Astrocyte of the hippocampus (primary cell): ENCODE data around the gene MARCHF10.
A peak's percentile ranks its signal among the peaks of the same experiment; 100 is the strongest.

Experiments
- DNase-seq: peaks from one replicate; pipeline ENCODE4 v3.0.0; 2011; ENCODE audit warnings: low read depth, low spot score

MARCHF10 gene

GRCh38 chr17:62821189-62822079, 13.3 kb upstream of the MARCHF10 start:
- no peak for DNase-seq

DNA sequence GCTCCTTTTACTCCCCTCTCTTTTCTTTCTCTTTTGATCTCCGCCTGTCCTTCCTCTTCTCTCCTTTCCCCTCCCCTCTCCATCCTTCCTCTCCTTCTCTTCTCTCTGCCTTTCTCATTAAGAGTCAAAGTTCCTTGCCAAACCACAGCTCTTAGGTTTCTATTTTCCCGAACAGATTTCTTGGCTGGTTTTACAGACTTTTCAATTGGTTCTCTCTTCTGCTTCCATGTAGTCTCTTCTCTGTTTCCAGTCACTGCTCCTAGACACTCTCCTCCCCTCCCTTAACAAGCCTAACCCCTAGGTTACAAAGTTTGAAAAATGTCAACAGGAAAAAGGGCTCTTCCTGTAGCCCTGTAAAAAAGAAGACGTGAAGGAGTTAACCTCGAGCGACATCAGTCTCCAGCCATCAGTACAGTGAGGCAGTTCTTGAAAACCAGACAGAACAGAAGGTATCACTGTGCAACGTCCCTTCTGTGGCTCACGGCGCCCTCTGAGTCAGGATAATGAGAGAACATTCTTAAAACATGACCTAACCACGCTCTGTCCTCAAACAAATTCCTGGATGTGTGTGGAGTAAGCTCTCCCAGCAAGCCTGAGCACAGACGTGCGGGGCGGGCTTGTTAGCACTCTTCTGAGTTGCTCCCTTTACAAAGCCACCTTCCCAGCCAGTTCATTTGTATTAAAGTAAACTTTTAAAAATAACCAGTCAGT, 11.6 kb upstream of the MARCHF10 start:
- DNase-seq, result peak; percentile 99

- DNase-seq, result no peak
Measured at GRCh38 chr17:62818526-62818925, 10.4 kb upstream of the MARCHF10 start.

DNA sequence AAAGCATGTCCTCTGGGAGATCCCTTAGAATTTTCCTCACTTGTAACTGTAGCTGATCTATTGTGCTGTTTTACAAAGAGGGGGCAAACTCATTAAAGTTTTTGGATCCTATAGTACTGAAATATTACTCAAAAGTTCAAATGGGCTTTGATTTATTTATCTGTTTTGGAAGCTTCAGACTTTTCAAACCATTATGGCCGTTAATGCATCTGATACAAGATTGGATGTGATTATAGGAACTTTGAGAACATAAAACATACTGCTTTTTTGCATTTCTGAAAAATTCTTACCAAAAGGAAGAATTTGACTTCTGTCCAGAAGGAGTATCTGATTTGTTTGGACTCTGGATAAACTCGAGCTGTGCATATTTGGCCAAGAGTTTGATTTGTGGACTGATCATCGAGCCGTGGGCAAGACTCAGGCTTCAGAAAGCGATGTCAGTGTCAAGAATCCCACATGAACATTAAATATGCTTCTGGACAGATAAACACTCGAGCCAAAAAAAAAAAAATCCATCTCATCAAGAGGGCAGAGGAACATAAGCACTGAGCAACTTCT, 8.2 kb upstream of the MARCHF10 start:
- no peak for DNase-seq

- no peak for DNase-seq
Measured at GRCh38 chr17:62809656-62810055, 1.5 kb upstream of the MARCHF10 start.

- no peak for DNase-seq
Measured at GRCh38 chr17:62808576-62808970, 459 bp upstream of the MARCHF10 start.

GRCh38 chr17:62805234-62805633, 2.9 kb downstream of the MARCHF10 start:
- DNase-seq, result no peak

DNA sequence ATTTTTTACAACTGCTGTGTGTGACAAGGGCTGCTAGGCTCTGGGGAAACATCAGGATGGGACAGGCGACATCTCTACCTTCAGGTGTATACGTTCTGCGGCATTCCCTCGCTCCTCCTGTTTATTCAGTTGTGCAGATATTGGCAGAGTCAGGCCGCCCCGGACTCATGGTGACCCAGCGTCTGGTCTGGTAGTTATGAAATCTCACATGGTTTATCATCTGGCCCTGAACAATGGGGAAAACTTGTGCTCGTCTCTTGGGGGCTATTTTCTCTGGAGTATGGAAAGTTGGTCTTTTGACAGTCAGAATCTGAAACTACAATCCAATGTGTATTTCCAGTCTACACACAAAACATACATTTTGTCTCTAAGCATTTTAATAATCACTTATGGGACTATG, 3.3 kb downstream of the MARCHF10 start:
- no peak for DNase-seq

GRCh38 chr17:62804025-62804424, 4.1 kb downstream of the MARCHF10 start:
- no peak for DNase-seq

GRCh38 chr17:62802561-62803205, 5.4 kb downstream of the MARCHF10 start:
- no peak for DNase-seq

DNA sequence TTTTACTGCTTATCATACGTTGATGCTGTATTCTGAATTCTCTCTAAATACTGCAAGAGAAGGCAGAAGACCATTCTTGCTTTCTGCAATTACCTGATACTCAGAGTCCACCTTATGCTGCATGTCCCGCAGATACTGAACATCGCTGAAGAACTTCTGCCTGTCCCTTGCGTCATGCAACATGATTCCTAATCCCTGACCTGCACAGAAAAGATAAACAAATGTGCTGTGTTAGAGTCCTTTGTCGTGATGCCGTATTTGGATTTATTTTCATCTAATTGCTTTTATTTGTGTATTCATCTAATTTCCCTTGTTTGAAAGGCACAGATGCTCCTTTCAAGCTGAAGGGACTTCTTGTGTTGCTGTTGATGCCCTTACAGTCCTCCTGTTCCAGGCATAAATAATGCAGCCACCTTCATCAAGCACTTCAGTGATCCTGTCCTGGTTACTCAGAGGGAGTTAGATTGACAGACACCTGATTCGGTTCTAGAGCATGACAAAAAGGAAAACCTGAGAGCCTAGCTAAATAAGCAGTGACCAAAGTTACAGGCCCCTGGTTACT, 6.5 kb downstream of the MARCHF10 start:
- DNase-seq, result no peak

DNA sequence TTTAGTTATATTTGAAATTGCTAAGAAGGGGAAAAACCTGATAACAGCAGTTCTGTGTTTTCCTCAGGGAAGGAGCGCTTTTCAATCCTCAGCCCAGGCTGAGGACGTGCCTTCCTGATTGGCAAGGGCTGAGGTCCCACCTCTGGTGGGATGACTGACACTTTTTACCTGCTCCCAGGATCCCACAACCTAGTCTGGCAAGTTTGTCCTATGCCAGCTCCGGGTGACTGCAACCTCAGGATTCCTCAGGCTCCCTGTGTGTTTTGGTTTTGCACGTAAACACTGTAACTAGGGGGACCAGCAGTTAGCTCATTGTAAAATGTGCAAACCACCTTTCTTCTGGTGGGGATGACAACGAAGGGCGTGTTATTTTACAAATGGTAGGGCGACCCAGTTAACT, 7.5 kb downstream of the MARCHF10 start:
- DNase-seq, result peak; percentile 80

DNA sequence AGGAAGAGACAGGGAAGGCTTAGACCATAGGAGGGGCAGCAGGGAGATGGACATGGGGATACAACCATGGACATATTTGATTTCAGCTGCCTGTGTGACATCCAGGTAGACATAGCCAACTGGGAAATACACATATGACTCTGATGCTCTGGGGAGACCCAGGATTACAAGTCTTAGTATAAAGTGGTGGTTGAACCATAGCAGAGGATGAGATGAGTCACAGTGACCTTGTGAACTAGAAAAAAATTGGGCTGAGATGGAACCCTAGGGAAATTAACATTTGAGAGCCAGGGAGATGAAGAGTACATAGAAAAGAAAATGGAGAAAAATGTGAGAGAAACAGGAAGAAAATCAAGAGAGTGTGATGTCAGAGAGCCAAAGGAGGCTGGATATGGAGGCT, 10.2 kb downstream of the MARCHF10 start:
- DNase-seq, result no peak

- DNase-seq, result no peak
Measured at GRCh38 chr17:62796291-62796690, 11.8 kb downstream of the MARCHF10 start.

GRCh38 chr17:62794666-62794971, 13.5 kb downstream of the MARCHF10 start:
- DNase-seq, result no peak

GRCh38 chr17:62793919-62794665, 14.0 kb downstream of the MARCHF10 start:
- no peak for DNase-seq

GRCh38 chr17:62792447-62792800, 15.7 kb downstream of the MARCHF10 start:
- DNase-seq, result no peak

- DNase-seq, result peak; percentile 94
Measured at GRCh38 chr17:62791767-62792446, 16.2 kb downstream of the MARCHF10 start.

DNA sequence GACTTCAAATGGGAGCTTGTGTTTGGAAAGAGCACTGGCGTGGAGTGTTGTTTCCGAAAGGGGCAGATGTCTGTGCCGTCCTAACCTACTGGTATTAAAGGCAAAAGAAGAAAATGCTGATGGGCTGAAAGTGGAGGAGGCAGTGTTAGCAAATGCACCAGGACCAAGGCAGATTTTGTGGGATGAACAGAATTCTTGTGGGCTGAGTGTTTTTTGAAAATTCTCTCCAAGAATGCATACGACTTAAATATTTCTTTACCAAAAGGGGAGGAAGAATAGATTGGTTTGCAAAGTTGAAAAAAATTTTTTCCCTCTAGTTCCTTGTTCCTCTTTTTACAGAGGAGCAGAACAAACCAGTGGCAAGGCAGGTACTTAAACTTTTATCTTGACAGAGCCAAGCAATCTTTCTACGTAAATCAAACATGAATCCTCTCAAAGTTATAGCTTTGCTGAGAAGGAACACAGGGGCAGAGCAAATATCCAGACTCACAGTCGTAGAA, 16.8 kb downstream of the MARCHF10 start:
- peak; percentile 93 for DNase-seq

GRCh38 chr17:62790564-62790986, 17.5 kb downstream of the MARCHF10 start:
- DNase-seq, result peak; percentile 65

DNA sequence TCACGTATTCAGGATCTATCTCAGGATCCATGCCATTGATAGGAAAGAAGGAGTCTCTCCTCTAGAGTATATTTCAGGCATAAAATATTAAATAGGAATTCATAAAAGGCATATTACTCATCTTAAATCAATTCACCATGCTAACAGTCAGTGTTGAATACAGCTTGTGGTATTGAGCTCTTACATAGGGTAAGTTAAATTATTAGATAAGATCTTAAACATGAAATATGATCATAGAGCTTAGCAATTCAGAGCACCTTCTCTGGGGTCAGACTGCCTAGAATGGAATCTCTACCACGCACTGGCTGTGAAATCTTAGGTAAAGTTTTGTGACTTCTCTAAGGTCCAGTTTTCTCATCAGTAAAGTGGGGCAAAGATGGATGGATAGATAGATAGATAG, 20.7 kb downstream of the MARCHF10 start:
- DNase-seq, result no peak
